Liver (tissue), 9 donors: ENCODE measurements around the gene PITPNM3. TPM values are rescaled to one million over a fixed set of nuclear protein-coding genes. Genes with fewer than 3 reads are reported as not detected.

Experiments
- DNase-seq: peaks from one replicate; pipeline ENCODE4 v3.0.0-alpha.2; 2017; ENCODE audit warnings: low spot score
- H3K27ac ChIP-seq, 2 donors: one replicate each; pipeline ENCODE4 v1.7.0; 2013; ENCODE audit warnings: inconsistent platforms in 2 of 2, low read length in 2 of 2, control low read depth in 1 of 2, low read depth in 1 of 2, mild to moderate bottlenecking in 1 of 2
- H3K27me3 ChIP-seq, 4 donors: one replicate each; pipeline versions ENCODE4 v1.6.1 to v1.7.0; 2013; ENCODE audit warnings: low read length in 3 of 4, inconsistent platforms in 1 of 4, mild to moderate bottlenecking in 1 of 4, moderate library complexity in 1 of 4; ENCODE audit not compliant: control insufficient read depth in 4 of 4, insufficient read depth in 4 of 4
- H3K36me3 ChIP-seq, 4 donors: one replicate each; pipeline versions ENCODE4 v1.6.1 to v1.7.0; 2013; ENCODE audit warnings: low read length in 3 of 4, mild to moderate bottlenecking in 3 of 4, low read depth in 1 of 4, moderate library complexity in 1 of 4; ENCODE audit not compliant: control insufficient read depth in 4 of 4, insufficient read depth in 3 of 4
- H3K4me1 ChIP-seq, 4 donors: one replicate each; pipeline versions ENCODE4 v1.6.1 to v1.7.0; 2013; ENCODE audit warnings: low read length in 3 of 4, mild to moderate bottlenecking in 3 of 4, moderate library complexity in 1 of 4; ENCODE audit not compliant: control insufficient read depth in 4 of 4, insufficient read depth in 4 of 4
- H3K4me3 ChIP-seq, 3 donors: one replicate each; pipeline versions ENCODE4 v1.6.1 to v1.7.0; 2013; ENCODE audit warnings: low read length in 3 of 3, control low read depth in 1 of 3, low read depth in 1 of 3, mild to moderate bottlenecking in 1 of 3
- H3K9ac ChIP-seq, 2 donors: one replicate each; pipeline ENCODE4 v1.7.0; 2013; ENCODE audit warnings: low read length in 2 of 2, mild to moderate bottlenecking in 2 of 2, moderate library complexity in 2 of 2, control low read depth in 1 of 2, low read depth in 1 of 2
- H3K9me3 ChIP-seq, 4 donors: one replicate each; pipeline versions ENCODE4 v1.6.1 to v1.7.0; 2013; ENCODE audit warnings: low read length in 3 of 4; ENCODE audit not compliant: control insufficient read depth in 4 of 4
- ATF3 ChIP-seq: IDR thresholded peaks from 2 replicates; pipeline ENCODE4 v1.6.1; 2016; ENCODE audit warnings: antibody characterized with exemption
- CTCF ChIP-seq: fragments of 150-350 bp; IDR thresholded peaks from 2 replicates; pipeline ENCODE4 v1.5.1; 2017; ENCODE audit warnings: improper control_type of control experiment, low read depth, low read length; ENCODE audit not compliant: missing input control
- EGR1 ChIP-seq, 2 donors: IDR thresholded peaks; 2 replicates each; pipeline ENCODE4 v1.6.1; 2016 to 2018; ENCODE audit warnings: antibody characterized with exemption in 2 of 2, low read depth in 2 of 2
- FOXA2 ChIP-seq: IDR thresholded peaks from 2 replicates; pipeline ENCODE4 v1.6.1; 2016; ENCODE audit warnings: antibody characterized with exemption
- GABPA ChIP-seq, 2 donors: IDR thresholded peaks in 1 of 2; conservative IDR thresholded peaks in 1 of 2; 2 replicates each; pipeline ENCODE4 v1.6.1; 2016; ENCODE audit warnings: antibody characterized with exemption in 2 of 2, mild to moderate bottlenecking in 1 of 2, moderate library complexity in 1 of 2
- HNF4G ChIP-seq: IDR thresholded peaks from 2 replicates; pipeline ENCODE4 v1.6.1; 2016; ENCODE audit warnings: antibody characterized with exemption
- JUND ChIP-seq, 2 donors: IDR thresholded peaks; 2 replicates each; pipeline ENCODE4 v1.6.1; 2016; ENCODE audit warnings: antibody characterized with exemption in 2 of 2
- MAX ChIP-seq: IDR thresholded peaks from 2 replicates; pipeline ENCODE4 v1.6.1; 2016; ENCODE audit warnings: antibody characterized with exemption
- NR2F2 ChIP-seq: IDR thresholded peaks from 2 replicates; pipeline ENCODE4 v1.6.1; 2016; ENCODE audit warnings: antibody characterized with exemption
- REST ChIP-seq: IDR thresholded peaks from 2 replicates; pipeline ENCODE4 v1.6.1; 2016; ENCODE audit warnings: antibody characterized with exemption, mild to moderate bottlenecking
- SP1 ChIP-seq: IDR thresholded peaks from 2 replicates; pipeline ENCODE4 v1.6.1; 2018; ENCODE audit warnings: antibody characterized with exemption, mild to moderate bottlenecking
- TAF1 ChIP-seq: conservative IDR thresholded peaks from 2 replicates; pipeline ENCODE4 v1.6.1; 2016; ENCODE audit warnings: antibody characterized with exemption, mild to moderate bottlenecking
- YY1 ChIP-seq: IDR thresholded peaks from 2 replicates; pipeline ENCODE4 v1.6.1; 2016; ENCODE audit warnings: antibody characterized with exemption, mild to moderate bottlenecking
- WGBS: extraction: QIAGEN DNeasy Blood & Tissue Kit; methylation state at CpG from one replicate; pipeline ENCODE4 v1.1.7; 2013; 5-methylcytosine and 5-hydroxymethylcytosine counted together
- polyA plus RNA-seq, 2 donors: library from polyadenylated mRNA; stranded (reverse) in 1 of 2; unstranded in 1 of 2; fragments of 200-250 nt in 1 of 2; fragments of >200 nt in 1 of 2; fragmentation: Nextera tagmentation in 1 of 2; extraction: Ambion mirVana in 1 of 2; gene quantifications; one replicate each; pipeline versions ENCODE4 v1.2.1 to v1.2.3, GENCODE V29; 2013 to 2015
- total RNA-seq, 2 donors: library from RNA; depleted of rRNA; stranded (reverse); fragments of >200 nt; gene quantifications; one replicate each; pipeline ENCODE4 v1.2.3, GENCODE V29; 2014
- donor health status: healthy.
- donor health status: healthy.
- donor health status: healthy.
- donor health status: healthy.
- donor health status: healthy.

PITPNM3 gene
- total and polyA plus RNA-seq, 4 donors = 1.5 to 5.0 (median 1.8) TPM

- TF ChIP-seq CTCF (no peak), ATF3 (no peak), GABPA (IDR thresholded peaks at IDR 0.05 in 1 of 2, conservative IDR thresholded peaks at IDR 0.05 in 1 of 2) (no peak)
Observed at GRCh38 chr17:6509921-6510320, 46.4 kb downstream of the PITPNM3 start (continued).

GRCh38 chr17:6509031-6509771, 47.2 kb downstream of the PITPNM3 start:
- no peaks in the 10 kb centered on the region for H3K27me3 ChIP-seq
- H3K9me3 ChIP-seq = no peaks in the 10 kb centered on the region
- DNase-seq = no peak
- 91% methylated on average over 11 of the region's 11 CpGs for WGBS
- H3K4me3 ChIP-seq = no peak overlapping the region
- TF ChIP-seq CTCF (no peak), ATF3 (no peak), REST (no peak), NR2F2 (no peak), GABPA (IDR thresholded peaks at IDR 0.05 in 1 of 2, conservative IDR thresholded peaks at IDR 0.05 in 1 of 2) (no peak), JUND (IDR thresholded peaks at IDR 0.05) (no peak), FOXA2 (no peak), YY1 (no peak), EGR1 (IDR thresholded peaks at IDR 0.05; ENCODE audit: low read depth in 2 of 2) (no peak), MAX (no peak), SP1 (no peak), HNF4G (no peak), TAF1 (no peak)
- peaks cover 0 to 3% (median 0%) of the 10 kb centered on the region in 4 donors for H3K4me1 ChIP-seq
- no peaks in the 10 kb centered on the region for H3K36me3 ChIP-seq
- H3K27ac ChIP-seq = no peak overlapping the region
- no peak overlapping the region for H3K9ac ChIP-seq
